ENCODE data around the gene ADRA2A. TPM values are rescaled to one million over a fixed set of nuclear protein-coding genes. Genes with fewer than 3 reads are reported as not detected.

ADRA2A gene
- polyA plus RNA-seq, 3 donors = not detected

DNA sequence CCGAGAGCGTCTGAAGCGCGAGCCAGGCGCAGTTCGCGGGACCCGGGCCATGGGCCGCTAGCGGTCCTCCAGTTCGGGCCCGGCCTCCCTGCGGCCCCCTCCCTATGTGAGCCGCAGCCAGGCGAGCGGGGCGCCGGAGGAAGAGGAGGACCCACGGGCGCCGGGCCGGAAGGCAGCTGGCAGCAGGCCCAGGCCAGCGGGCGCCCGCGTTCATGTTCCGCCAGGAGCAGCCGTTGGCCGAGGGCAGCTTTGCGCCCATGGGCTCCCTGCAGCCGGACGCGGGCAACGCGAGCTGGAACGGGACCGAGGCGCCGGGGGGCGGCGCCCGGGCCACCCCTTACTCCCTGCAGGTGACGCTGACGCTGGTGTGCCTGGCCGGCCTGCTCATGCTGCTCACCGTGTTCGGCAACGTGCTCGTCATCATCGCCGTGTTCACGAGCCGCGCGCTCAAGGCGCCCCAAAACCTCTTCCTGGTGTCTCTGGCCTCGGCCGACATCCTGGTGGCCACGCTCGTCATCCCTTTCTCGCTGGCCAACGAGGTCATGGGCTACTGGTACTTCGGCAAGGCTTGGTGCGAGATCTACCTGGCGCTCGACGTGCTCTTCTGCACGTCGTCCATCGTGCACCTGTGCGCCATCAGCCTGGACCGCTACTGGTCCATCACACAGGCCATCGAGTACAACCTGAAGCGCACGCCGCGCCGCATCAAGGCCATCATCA is 1.1 kb downstream of the ADRA2A start:
- no peak for DNase-seq
- peaks cover 15 to 23% of the 10 kb centered on the region in 2 donors for H3K4me1 ChIP-seq (ENCODE audit: control insufficient read depth in 1 of 2, insufficient read depth in 2 of 2, low read length in 2 of 2)
- H3K9me3 Mint-ChIP-seq = peaks cover 4 to 16% (median 11%) of the 10 kb centered on the region in 7 donors
- H3K4me3 ChIP-seq (replicated peaks in 1 of 3; ENCODE audit: low read depth in 2 of 3, low read length in 3 of 3) = peak overlapping the region in 1 of 3 experiments; percentile 63
- TF ChIP-seq, protein P1, sequence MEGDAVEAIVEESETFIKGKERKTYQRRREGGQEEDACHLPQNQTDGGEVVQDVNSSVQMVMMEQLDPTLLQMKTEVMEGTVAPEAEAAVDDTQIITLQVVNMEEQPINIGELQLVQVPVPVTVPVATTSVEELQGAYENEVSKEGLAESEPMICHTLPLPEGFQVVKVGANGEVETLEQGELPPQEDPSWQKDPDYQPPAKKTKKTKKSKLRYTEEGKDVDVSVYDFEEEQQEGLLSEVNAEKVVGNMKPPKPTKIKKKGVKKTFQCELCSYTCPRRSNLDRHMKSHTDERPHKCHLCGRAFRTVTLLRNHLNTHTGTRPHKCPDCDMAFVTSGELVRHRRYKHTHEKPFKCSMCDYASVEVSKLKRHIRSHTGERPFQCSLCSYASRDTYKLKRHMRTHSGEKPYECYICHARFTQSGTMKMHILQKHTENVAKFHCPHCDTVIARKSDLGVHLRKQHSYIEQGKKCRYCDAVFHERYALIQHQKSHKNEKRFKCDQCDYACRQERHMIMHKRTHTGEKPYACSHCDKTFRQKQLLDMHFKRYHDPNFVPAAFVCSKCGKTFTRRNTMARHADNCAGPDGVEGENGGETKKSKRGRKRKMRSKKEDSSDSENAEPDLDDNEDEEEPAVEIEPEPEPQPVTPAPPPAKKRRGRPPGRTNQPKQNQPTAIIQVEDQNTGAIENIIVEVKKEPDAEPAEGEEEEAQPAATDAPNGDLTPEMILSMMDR (IDR thresholded peaks at IDR 0.05) = no peak
- no peak overlapping the region for H3K9ac ChIP-seq (ENCODE audit: insufficient read depth, low read length, poor library complexity, severe bottlenecking)
- peaks cover 4 to 6% of the 10 kb centered on the region in 2 donors for H3K36me3 Mint-ChIP-seq
- H3K27ac Mint-ChIP-seq = no peak overlapping the region
- no peaks in the 10 kb centered on the region for H3K79me2 ChIP-seq (ENCODE audit: insufficient read depth, low read length)
- H4K20me1 ChIP-seq (ENCODE audit: insufficient read depth, low read length) = no peaks in the 10 kb centered on the region
- H3K4me2 ChIP-seq (replicated peaks; ENCODE audit: extremely low read depth, low read length, poor library complexity, severe bottlenecking) = peak overlapping the region; percentile 75
- H3K9me3 ChIP-seq (replicated peaks in 1 of 2; ENCODE audit: control insufficient read depth in 1 of 2, insufficient read depth in 1 of 2, low read length in 2 of 2) = peaks cover 0 to 8% of the 10 kb centered on the region in 2 donors
- 13% methylated on average over 77 of the region's 78 CpGs for WGBS (ENCODE audit: insufficient coverage)
- peaks cover 54 to 75% (median 63%) of the 10 kb centered on the region in 3 donors for H3K27me3 Mint-ChIP-seq (ENCODE audit: low read depth in 3 of 3)
- no peak overlapping the region for H3K27ac ChIP-seq (ENCODE audit: low read depth in 1 of 2, low read length in 2 of 2)
- H3K4me3 Mint-ChIP-seq = peak overlapping the region; percentile 61 to 88
- H3K36me3 ChIP-seq (replicated peaks in 1 of 2; ENCODE audit: control insufficient read depth in 1 of 2, insufficient read depth in 2 of 2, low read length in 2 of 2) = no peaks in the 10 kb centered on the region
- intact Hi-C loops (cut with micrococcal nuclease) = no loop called here
- H2AFZ ChIP-seq (ENCODE audit: insufficient read depth, low read depth, low read length, poor library complexity, severe bottlenecking) = no peak overlapping the region
- H3K27me3 ChIP-seq (ENCODE audit: control insufficient read depth in 2 of 2, insufficient read depth in 2 of 2, low read length in 2 of 2) = peaks cover 42 to 68% of the 10 kb centered on the region in 2 donors
- H3K4me1 Mint-ChIP-seq = peaks cover 18% of the 10 kb centered on the region

- H3K36me3 ChIP-seq (replicated peaks in 1 of 2; ENCODE audit: control insufficient read depth in 1 of 2, insufficient read depth in 2 of 2, low read length in 2 of 2) = no peaks in the 10 kb centered on the region
- no peak overlapping the region for H2AFZ ChIP-seq (ENCODE audit: insufficient read depth, low read depth, low read length, poor library complexity, severe bottlenecking)
- DNase-seq = no peak
- peaks cover 0 to 8% of the 10 kb centered on the region in 2 donors for H3K9me3 ChIP-seq (replicated peaks in 1 of 2; ENCODE audit: control insufficient read depth in 1 of 2, insufficient read depth in 1 of 2, low read length in 2 of 2)
- H3K27me3 ChIP-seq (ENCODE audit: control insufficient read depth in 2 of 2, insufficient read depth in 2 of 2, low read length in 2 of 2) = peaks cover 36 to 61% of the 10 kb centered on the region in 2 donors
- H3K4me1 ChIP-seq (ENCODE audit: control insufficient read depth in 1 of 2, insufficient read depth in 2 of 2, low read length in 2 of 2) = peaks cover 15 to 23% of the 10 kb centered on the region in 2 donors
- H4K20me1 ChIP-seq (ENCODE audit: insufficient read depth, low read length) = no peaks in the 10 kb centered on the region
- peaks cover 53 to 71% (median 59%) of the 10 kb centered on the region in 3 donors for H3K27me3 Mint-ChIP-seq (ENCODE audit: low read depth in 3 of 3)
- H3K4me2 ChIP-seq (replicated peaks; ENCODE audit: extremely low read depth, low read length, poor library complexity, severe bottlenecking) = peak overlapping the region; percentile 75
- peaks cover 18% of the 10 kb centered on the region for H3K4me1 Mint-ChIP-seq
- H3K79me2 ChIP-seq (ENCODE audit: insufficient read depth, low read length) = no peaks in the 10 kb centered on the region
- H3K4me3 ChIP-seq (replicated peaks in 1 of 3; ENCODE audit: low read depth in 2 of 3, low read length in 3 of 3) = no peak overlapping the region
- intact Hi-C loops (cut with micrococcal nuclease) = no loop called here
- H3K9ac ChIP-seq (ENCODE audit: insufficient read depth, low read length, poor library complexity, severe bottlenecking) = no peak overlapping the region
- peaks cover 4 to 6% of the 10 kb centered on the region in 2 donors for H3K36me3 Mint-ChIP-seq
- peak overlapping the region in 1 of 2 donors; percentile 88 for H3K4me3 Mint-ChIP-seq
- H3K27ac ChIP-seq (ENCODE audit: low read depth in 1 of 2, low read length in 2 of 2) = no peak overlapping the region
- H3K27ac Mint-ChIP-seq = no peak overlapping the region
- 28% methylated on average over 99 of the region's 104 CpGs for WGBS (ENCODE audit: insufficient coverage)
- TF ChIP-seq, protein P1 (IDR thresholded peaks at IDR 0.05) = no peak
- H3K9me3 Mint-ChIP-seq = peaks cover 4 to 16% (median 11%) of the 10 kb centered on the region in 7 donors
Observed at GRCh38 chr10:111078505-111079185, 1.8 kb downstream of the ADRA2A start.
